Endodermal cell (in vitro differentiated cells): Measurements from ENCODE around the gene CCDC88C. TPM values are rescaled to one million over a fixed set of nuclear protein-coding genes. Genes with fewer than 3 reads are reported as not detected.

Source experiments
- DNase-seq: peaks from one replicate; pipeline ENCODE4 v3.0.0-alpha.2; 2017
- H3K27ac ChIP-seq: 2 replicates; pipeline ENCODE4 v1.5.1; 2013; ENCODE audit warnings: mild to moderate bottlenecking, low read depth, low read length, moderate library complexity
- H3K27me3 ChIP-seq: 2 replicates; pipeline ENCODE4 v1.6.1; 2013; ENCODE audit warnings: mild to moderate bottlenecking, low read length, moderate library complexity; ENCODE audit not compliant: insufficient read depth, control insufficient read depth, poor library complexity, severe bottlenecking
- H3K36me3 ChIP-seq: 2 replicates; pipeline ENCODE4 v1.7.0; 2013; ENCODE audit warnings: mild to moderate bottlenecking, low read length, moderate library complexity; ENCODE audit not compliant: control insufficient read depth, insufficient read depth
- H3K4me1 ChIP-seq: one replicate; pipeline ENCODE4 v1.7.0; 2013; ENCODE audit warnings: low read length; ENCODE audit not compliant: control insufficient read depth, insufficient read depth
- H3K4me3 ChIP-seq: 2 replicates; pipeline ENCODE4 v1.5.1; 2013; ENCODE audit warnings: mild to moderate bottlenecking, low read length, moderate library complexity
- H3K9ac ChIP-seq: 2 replicates; pipeline ENCODE4 v1.6.1; 2013; ENCODE audit warnings: mild to moderate bottlenecking, low read length, moderate library complexity; ENCODE audit not compliant: poor library complexity, severe bottlenecking; ENCODE audit errors: extremely low read depth
- H3K9me3 ChIP-seq: 2 replicates; pipeline ENCODE4 v1.6.1; 2013; ENCODE audit warnings: mild to moderate bottlenecking, low read length, moderate library complexity; ENCODE audit not compliant: control insufficient read depth
- H3K27ac Mint-ChIP-seq: 2 replicates; pipeline ENCODE4 v1.8.0; 2020; ENCODE audit warnings: mixed read lengths
- H3K27me3 Mint-ChIP-seq: 2 replicates; pipeline ENCODE4 v1.8.0; 2021; ENCODE audit warnings: mild to moderate bottlenecking, mixed read lengths; ENCODE audit not compliant: insufficient read depth
- H3K36me3 Mint-ChIP-seq: 2 replicates; pipeline ENCODE4 v1.8.0; 2020; ENCODE audit warnings: low read depth, mixed read lengths
- H3K4me1 Mint-ChIP-seq: 2 replicates; pipeline ENCODE4 v1.8.0; 2020; ENCODE audit warnings: mixed read lengths
- H3K4me3 Mint-ChIP-seq: 2 replicates; pipeline ENCODE4 v1.8.0; 2020; ENCODE audit warnings: mild to moderate bottlenecking, moderate library complexity, mixed read lengths
- H3K9me3 Mint-ChIP-seq: 2 replicates; pipeline ENCODE4 v1.8.0; 2020; ENCODE audit warnings: mild to moderate bottlenecking, mixed read lengths
- WGBS, 2 experiments: methylation state at CpG; one replicate each; pipeline versions ENCODE4 v1.1.5 to v1.1.7; 2013; ENCODE audit warnings: missing lambda C conversion rate in 2 of 2, mixed read lengths in 1 of 2; ENCODE audit not compliant: insufficient coverage in 1 of 2, insufficient read length in 1 of 2; 5-methylcytosine and 5-hydroxymethylcytosine counted together
- total RNA-seq, 2 donors: library from RNA; stranded (reverse); fragmentation: NEBNext Ultra II Directional in 1 of 2; extraction: Animal tissue kit (Norgen Biotek cat#: 25700) in 1 of 2; gene quantifications; 2 replicates in 1 of 2; 3 replicates in 1 of 2; pipeline ENCODE4 v1.2.1, GENCODE V29; 2021
- TF ChIP-seq, protein P1 (sequence below): fragments of 200-600 bp; sonication (generic); conservative IDR thresholded peaks from 2 replicates; pipeline ENCODE4 v1.5.0; 2021; ENCODE audit warnings: antibody characterized with exemption, mild to moderate bottlenecking

The CCDC88C gene
- total RNA-seq, 2 donors from 2014 or later = 50.0 to 50.5 TPM

DNA sequence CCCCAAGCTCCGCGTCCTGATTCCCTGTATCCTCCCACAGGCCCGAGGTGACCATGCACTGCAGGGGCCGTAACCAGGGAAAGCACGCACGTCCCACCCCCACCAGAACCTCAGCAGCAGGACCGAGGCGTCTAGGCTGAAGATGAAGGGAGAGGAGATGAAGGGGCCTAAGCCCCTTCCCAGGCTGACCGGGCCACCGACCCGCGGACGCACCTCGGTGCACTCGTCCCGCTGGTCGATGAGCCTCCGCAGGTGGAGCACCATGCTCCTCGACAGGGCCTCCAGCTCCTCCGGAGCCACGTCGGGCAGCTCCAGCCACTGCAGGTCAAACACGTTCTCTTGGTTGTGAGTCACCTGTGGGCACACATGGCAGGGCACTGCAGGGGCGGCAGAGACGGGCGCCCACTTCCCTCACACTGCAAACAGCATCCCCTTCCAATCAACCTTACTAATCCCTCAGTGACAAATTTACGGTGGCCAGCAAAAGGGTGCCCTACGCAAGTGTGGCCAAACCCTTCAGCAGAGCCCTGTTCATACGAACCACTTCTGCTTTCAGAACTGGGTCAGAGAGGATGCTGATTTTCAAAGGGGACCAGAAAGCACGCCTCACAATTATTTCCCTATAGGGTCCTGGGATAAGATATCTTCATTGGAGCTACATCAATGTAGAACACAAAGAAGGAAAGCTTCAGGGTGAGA is 77.8 kb downstream of the CCDC88C start:
- Mint-ChIP-seq H3K9me3 (no peaks in the 10 kb centered on the region), H3K4me3 (no peak overlapping the region), H3K4me1 (no peaks in the 10 kb centered on the region), H3K27me3 (no peaks in the 10 kb centered on the region), H3K36me3 (peaks cover 36% of the 10 kb centered on the region), H3K27ac (peak overlapping the region; percentile 3)
- Histone ChIP-seq H3K4me3 (no peak overlapping the region), H3K36me3 (peaks cover 24% of the 10 kb centered on the region), H3K27me3 (no peaks in the 10 kb centered on the region), H3K27ac (no peak overlapping the region), H3K9me3 (no peaks in the 10 kb centered on the region), H3K4me1 (no peaks in the 10 kb centered on the region), H3K9ac (no peak overlapping the region)
- no peak for DNase-seq
- TF ChIP-seq, protein P1, sequence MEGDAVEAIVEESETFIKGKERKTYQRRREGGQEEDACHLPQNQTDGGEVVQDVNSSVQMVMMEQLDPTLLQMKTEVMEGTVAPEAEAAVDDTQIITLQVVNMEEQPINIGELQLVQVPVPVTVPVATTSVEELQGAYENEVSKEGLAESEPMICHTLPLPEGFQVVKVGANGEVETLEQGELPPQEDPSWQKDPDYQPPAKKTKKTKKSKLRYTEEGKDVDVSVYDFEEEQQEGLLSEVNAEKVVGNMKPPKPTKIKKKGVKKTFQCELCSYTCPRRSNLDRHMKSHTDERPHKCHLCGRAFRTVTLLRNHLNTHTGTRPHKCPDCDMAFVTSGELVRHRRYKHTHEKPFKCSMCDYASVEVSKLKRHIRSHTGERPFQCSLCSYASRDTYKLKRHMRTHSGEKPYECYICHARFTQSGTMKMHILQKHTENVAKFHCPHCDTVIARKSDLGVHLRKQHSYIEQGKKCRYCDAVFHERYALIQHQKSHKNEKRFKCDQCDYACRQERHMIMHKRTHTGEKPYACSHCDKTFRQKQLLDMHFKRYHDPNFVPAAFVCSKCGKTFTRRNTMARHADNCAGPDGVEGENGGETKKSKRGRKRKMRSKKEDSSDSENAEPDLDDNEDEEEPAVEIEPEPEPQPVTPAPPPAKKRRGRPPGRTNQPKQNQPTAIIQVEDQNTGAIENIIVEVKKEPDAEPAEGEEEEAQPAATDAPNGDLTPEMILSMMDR = no peak
- WGBS, 2 experiments = 94 to 95% methylated on average over 14 to 30 of the region's 30 CpGs

DNA sequence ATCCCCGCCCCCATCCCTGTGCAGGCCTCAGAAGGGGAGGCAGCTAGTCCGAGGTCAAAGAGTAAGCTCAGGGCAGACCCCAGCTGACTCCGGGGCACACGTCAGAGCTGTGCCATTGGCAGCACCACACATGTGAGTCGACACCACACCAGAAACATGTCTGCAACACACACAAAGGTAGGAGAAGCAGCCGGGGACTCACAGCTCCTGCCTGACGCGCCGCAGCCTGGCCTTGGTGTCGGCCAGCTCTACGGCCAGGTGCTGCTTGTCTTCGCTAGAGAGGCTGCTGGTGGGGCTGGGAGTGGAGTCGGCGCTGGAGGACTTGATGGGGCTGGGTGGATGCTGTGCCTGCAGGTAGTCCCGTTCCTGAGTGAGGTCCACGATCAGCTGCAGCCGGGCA is 78.5 kb downstream of the CCDC88C start:
- no peak for DNase-seq
- Histone ChIP-seq H3K36me3 (peaks cover 24% of the 10 kb centered on the region), H3K27me3 (no peaks in the 10 kb centered on the region), H3K27ac (no peak overlapping the region), H3K9me3 (no peaks in the 10 kb centered on the region), H3K9ac (no peak overlapping the region), H3K4me1 (no peaks in the 10 kb centered on the region), H3K4me3 (no peak overlapping the region)
- H3K27ac Mint-ChIP-seq = no peak overlapping the region
- no peaks in the 10 kb centered on the region for H3K27me3 Mint-ChIP-seq
- H3K4me3 Mint-ChIP-seq = no peak overlapping the region
- H3K9me3 Mint-ChIP-seq = no peaks in the 10 kb centered on the region
- H3K4me1 Mint-ChIP-seq = no peaks in the 10 kb centered on the region
- WGBS, 2 experiments = 96 to 100% methylated on average over 5 to 17 of the region's 17 CpGs
- TF ChIP-seq, protein P1 = no peak
- H3K36me3 Mint-ChIP-seq = peaks cover 36% of the 10 kb centered on the region

DNA sequence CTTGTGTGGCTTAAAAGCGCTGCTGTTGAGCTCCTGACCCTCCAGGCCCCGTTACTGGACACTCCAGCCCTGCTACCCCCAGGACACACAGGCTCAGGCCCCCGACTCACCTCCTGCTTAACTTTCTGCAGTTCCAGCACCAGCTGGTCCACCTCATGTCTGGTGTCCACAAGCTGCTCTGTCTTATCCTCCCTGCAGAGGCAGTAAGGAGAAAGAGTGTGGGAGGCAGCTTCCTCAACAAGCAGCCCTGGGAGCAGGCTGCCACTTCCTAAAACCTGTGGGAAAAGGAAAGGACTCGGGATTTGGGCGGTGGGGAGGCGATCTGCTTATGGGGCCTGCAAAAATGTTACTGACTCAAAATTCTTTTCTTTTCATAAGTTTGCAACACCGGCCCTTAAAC is 79.2 kb downstream of the CCDC88C start:
- no peaks in the 10 kb centered on the region for H3K9me3 Mint-ChIP-seq
- Histone ChIP-seq H3K27ac (no peak overlapping the region), H3K9me3 (no peaks in the 10 kb centered on the region), H3K27me3 (no peaks in the 10 kb centered on the region), H3K9ac (no peak overlapping the region), H3K36me3 (peaks cover 24% of the 10 kb centered on the region), H3K4me3 (no peak overlapping the region), H3K4me1 (no peaks in the 10 kb centered on the region)
- 86 to 90% methylated on average over 6 to 7 of the region's 7 CpGs for WGBS, 2 experiments
- peaks cover 40% of the 10 kb centered on the region for H3K36me3 Mint-ChIP-seq
- TF ChIP-seq, protein P1 = no peak
- H3K4me1 Mint-ChIP-seq = no peaks in the 10 kb centered on the region
- no peaks in the 10 kb centered on the region for H3K27me3 Mint-ChIP-seq
- no peak overlapping the region for H3K4me3 Mint-ChIP-seq
- DNase-seq = no peak
- H3K27ac Mint-ChIP-seq = no peak overlapping the region
